ENCODE measurements around the gene SARS1. TPM values are rescaled to one million over a fixed set of nuclear protein-coding genes. Genes with fewer than 3 reads are reported as not detected.

The SARS1 gene, protein sequence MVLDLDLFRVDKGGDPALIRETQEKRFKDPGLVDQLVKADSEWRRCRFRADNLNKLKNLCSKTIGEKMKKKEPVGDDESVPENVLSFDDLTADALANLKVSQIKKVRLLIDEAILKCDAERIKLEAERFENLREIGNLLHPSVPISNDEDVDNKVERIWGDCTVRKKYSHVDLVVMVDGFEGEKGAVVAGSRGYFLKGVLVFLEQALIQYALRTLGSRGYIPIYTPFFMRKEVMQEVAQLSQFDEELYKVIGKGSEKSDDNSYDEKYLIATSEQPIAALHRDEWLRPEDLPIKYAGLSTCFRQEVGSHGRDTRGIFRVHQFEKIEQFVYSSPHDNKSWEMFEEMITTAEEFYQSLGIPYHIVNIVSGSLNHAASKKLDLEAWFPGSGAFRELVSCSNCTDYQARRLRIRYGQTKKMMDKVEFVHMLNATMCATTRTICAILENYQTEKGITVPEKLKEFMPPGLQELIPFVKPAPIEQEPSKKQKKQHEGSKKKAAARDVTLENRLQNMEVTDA
- total RNA-seq, result 266 and 324 TPM in 2 replicates

DNA sequence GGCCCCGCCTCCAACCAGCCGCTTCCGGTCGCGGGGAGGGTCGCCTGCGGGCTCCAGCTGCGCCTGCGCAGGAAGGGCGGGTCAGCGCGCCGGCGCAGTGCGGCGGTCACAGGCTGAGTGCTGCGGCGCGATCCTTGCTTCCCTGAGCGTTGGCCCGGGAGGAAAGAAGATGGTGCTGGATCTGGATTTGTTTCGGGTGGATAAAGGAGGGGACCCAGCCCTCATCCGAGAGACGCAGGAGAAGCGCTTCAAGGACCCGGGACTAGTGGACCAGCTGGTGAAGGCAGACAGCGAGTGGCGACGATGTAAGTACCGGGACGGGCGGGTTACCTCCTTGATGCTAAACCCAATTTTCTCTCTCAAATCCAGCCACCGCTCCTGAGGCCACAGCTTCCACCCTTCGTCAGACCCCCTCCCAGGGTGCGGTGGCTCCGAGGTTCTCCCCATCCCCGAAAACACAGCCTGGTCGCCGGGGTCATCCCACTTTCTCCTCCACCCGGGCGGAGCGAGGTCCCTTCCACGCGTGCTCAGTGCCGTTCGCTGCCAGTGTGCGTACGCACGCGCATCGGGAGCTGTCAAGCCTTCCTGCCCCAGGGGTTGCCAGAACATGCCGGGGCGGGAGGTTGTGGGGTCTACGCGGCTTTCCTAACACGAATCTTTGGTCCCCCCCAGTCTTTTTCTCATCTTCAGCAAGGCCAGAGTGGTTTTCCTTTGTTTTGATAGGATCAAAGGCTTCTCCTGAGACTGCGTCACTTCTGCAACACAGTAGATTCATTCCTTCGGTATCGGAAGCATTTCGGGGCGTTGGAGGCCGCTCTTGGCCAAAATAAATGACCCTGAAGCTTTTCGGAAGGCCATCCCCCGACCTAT lies at the start of gene SARS1:
SARS1 (plus strand) TSS at position 95 of the 870 bp plus-strand sequence; CDS start at position 170, 75 bp downstream.

DNA sequence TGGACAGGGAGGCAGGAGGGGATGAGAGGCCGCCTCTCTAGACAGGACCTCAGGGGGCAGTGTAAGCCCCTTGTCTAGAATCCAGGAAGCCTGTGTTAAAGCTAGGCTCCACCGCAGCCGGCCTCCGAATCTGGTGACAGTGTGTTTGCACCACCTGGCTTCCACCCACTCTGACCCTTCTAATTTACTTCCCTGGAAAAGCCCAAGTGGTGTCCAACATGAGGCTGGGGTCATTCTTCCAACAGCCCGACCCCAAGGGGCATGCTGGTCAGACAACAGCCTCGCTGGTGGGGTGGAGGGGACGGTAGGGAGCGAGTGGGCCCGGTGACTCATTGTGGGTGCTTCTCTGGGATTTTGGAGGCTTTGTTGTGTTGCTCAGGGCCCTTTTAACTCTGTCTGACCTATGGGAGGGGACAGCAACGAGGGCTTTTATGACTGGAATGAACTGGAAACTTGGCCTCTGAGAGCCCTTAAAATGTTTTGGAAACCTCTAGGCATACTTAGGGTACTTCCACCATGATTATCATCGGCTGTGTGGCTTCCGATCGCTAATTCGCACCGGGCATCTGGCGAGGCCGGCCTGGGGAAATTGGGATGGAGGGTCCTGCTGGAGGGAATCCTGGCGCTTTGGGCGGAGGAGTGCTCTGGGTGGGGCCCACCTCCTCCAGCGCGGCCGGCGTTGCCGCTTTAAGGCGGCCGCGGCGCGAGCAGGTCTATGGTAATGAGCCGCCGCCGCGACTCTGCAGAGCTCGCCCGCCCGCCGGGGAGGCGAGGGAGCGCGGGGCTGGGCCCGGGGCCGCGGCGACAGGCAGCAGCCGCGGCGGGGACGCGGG lies 35.3 kb downstream of the SARS1 start, which contains the start of gene CELSR2:
CELSR2 (plus strand) TSS at position 743 of the 833 bp plus-strand sequence. CDS start 541 bp downstream, outside the sequence.

DNA sequence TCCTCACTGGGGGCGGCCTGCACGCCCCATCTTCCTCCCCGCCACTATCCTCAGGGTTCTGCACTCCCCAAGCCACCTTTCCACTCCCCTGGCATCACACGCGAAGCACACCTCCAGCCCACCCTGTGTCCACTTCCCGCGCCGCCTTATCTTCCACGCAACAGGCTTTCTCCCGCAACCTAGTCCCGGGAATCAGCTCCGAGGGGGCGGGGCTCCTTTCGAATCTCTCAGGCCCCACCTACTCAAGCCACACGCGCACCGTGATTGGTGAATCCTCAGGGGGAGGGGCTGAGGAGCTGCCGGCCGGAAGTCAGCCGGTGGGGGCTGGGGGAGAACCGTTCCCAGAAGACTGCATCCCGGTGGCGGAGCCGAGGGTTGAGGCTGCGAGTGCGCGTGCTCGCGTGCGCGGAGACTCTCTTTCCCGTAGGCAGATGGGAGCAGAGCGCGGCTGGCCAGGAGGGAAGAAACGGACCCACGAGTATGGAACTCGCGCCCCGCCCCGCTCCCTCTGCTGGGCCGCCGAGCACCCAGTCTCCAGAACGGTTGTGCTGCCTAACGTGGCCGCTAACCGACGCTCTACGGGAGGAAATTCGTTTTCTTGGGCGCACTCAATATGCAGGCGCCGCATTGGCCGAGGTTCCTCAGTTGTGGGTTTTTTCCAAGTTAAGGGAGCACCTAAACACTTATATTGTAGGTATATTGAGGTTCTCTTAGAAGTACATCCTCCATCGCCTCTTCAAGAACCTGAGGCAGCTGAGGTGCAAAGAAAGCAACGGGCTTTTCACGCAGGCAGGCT lies 69.4 kb downstream of the SARS1 start, which contains the start of gene PSRC1:
PSRC1 (minus strand) TSS at position 194 of the 796 bp plus-strand sequence.

Other genes starting within 250 kb of the SARS1 start
- gene WDR47, start 171.8 kb upstream of the SARS1 start, total RNA-seq, result 11.0 and 12.0 TPM in 2 replicates
- gene TAF13, start 137.9 kb upstream of the SARS1 start, total RNA-seq, result 87.9 and 127 TPM in 2 replicates
- gene TMEM167B, start 123.2 kb upstream of the SARS1 start, total RNA-seq, result 38.1 and 46.3 TPM in 2 replicates
- gene ELAPOR1, start 99.8 kb upstream of the SARS1 start, total RNA-seq, result 0.57 and 0.74 TPM in 2 replicates
- 1.00 and 1.5 TPM in 2 replicates for gene CELSR2, start 35.6 kb downstream of the SARS1 start, total RNA-seq
- 1.8 and 2.3 TPM in 2 replicates for gene PSRC1, start 69.2 kb downstream of the SARS1 start, total RNA-seq
- not detected in 2 replicates for gene MYBPHL, start 93.1 kb downstream of the SARS1 start, total RNA-seq
- gene SORT1, start 184.0 kb downstream of the SARS1 start, total RNA-seq, result 3.3 and 4.7 TPM in 2 replicates
- gene PSMA5, start 212.5 kb downstream of the SARS1 start, total RNA-seq, result 39.1 and 43.8 TPM in 2 replicates